Midbrain (tissue), 1 donor: ENCODE results near the gene RSPRY1.
"Not testable (repeated sequence)": the region's sequence is repeated elsewhere in the genome, so short reads cannot be mapped to it uniquely, and the experiment has no call there.

Experiments used
- DNase-seq: peaks from one replicate; lab custom pipeline; 2025; lab: John Stamatoyannopoulos, UW

Gene RSPRY1

GRCh38 chr16:57186872-57187854 is 1.0 kb downstream of the RSPRY1 start:
- no peak for DNase-seq

- not testable (repeated sequence) for DNase-seq
These were observed 2.0 kb downstream of the RSPRY1 start for GRCh38 chr16:57187902-57188710.

DNA sequence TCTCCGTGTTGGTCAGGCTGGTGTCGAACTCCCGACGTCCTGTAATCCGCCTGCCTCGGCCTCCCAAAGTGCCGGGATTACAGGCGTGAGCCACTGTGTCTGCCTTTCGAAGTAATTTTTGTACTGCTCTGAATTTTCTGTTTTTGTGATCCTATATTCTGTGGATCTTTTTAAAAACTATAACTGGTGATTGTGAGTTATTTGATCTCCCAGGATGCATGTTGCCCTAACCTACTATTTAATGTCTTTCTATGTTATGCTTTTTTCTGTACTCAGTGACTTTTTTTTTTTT is 2.5 kb downstream of the RSPRY1 start:
- DNase-seq, result no peak

DNA sequence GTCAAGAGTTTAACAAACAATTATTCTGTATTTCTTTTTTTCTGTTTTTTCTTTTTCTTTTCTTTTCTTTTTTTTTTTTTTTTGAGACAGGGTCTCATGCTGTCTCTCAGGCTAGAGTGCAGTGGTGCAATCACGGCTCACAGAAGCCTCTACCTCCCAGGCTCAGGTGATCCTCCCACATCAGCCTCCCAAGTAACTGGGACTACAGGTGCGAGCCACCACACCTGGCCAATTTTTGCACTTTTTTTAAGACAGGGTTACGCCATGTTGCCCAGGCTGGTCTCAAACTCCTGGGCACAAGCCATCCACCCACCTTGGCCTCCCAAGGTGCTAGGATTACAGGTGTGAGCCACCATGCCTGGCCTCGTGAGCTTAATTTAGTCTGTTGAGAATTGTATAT is 3.4 kb downstream of the RSPRY1 start:
- DNase-seq, result not testable (repeated sequence)

DNA sequence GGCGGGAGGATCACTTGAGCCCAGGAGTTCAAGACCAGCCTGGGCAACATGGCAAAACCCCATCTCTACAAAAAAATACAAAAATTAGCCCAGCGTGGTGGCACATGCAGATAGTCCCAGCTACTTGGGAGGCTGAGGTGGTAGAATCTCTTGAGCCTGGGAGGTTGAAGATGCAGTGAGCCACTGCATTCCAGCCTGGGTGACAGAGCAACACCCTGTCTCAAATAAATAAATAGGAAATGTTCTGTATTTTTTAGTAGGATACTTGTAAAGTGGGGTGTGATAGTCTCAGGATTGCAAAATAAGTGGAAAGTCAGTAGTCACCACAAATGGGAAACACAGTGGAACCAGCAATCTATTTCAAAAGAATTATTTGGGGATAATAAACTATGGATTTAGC is 4.0 kb downstream of the RSPRY1 start:
- DNase-seq, result no peak

DNA sequence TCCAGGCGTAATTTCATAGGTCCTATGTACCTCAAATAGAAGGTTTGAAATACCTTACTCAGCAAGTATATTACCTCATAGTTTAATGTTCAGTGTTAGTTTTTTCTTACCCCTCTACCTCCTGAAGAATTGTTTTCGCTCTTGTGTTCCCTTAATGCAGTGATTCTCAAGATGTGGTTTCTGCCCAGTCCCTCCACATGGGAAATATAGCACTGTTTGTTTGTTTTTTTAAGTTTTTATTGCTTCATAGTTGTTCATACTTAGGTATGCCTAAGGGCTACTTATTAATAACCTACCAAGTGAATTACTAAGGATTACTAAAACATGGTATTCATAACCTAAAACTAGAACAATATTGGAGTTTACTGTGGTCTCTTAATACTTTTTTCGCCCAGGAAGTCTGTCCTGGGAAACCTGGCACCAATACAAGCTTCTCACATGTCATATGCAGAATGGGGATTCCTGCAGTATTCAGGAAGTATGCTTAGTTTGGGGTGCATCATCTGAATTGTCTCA is 5.0 kb downstream of the RSPRY1 start:
- DNase-seq, result no peak

DNA sequence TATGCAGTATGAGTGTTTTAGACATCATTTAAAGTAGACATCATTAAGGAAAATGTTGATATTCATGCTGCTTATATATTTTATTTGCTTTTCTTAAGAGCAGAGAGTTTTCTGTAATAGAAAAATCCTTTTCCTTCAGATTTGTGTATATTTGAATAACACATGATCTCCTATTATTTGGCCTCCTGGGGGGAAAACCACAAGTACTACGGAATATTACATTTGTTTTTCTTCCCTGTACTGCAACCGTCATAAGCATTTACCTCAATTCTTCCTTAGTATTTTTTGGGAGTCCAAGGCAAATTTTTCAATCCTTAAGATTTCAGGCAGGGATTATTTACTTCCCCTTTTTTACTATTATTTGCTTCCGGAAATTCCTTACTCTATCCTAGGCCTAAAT is 6.0 kb downstream of the RSPRY1 start:
- DNase-seq, result no peak

- no peak for DNase-seq
These were observed 6.8 kb downstream of the RSPRY1 start for GRCh38 chr16:57192720-57193486.

GRCh38 chr16:57194512-57194911 is 8.4 kb downstream of the RSPRY1 start:
- no peak for DNase-seq

DNA sequence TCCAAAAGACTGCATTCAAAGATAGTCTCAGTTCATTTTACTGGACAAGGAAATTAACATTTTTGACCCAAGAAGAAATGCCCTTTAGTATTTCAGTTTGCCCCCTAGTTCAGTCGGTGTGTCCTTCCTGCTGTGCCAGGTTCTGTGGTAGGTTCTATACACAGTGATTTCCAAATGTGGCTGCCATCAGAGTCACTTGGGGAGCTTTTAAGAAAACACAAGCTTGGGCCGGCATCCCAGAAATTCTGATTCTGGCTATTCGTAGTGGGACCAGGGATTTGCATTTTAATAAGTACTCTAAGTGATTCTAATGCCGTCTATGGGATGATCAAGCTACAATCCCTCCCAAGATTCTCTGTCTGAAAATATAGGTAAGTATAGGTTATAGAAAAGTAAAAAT is 10.2 kb downstream of the RSPRY1 start:
- peak; percentile 62 for DNase-seq

DNA sequence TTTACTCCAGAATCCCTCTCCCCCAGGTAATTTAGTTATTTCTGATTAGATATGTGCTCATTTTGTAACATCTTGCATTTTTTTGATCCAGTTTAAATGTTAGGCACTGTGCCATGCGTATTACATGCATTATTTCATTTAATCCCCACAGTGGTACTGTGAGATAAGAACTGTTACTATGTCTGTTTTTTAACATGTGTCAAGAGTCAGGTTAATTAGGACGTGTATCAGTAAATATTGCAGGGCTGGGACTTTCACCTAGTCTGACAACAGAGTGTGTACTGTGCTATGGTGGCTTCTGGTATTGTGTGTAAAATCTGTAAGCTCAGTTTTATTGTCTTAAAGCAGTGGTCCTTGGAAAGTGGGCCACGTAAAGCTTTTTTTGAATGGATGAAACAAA is 10.6 kb downstream of the RSPRY1 start:
- DNase-seq, result no peak

DNA sequence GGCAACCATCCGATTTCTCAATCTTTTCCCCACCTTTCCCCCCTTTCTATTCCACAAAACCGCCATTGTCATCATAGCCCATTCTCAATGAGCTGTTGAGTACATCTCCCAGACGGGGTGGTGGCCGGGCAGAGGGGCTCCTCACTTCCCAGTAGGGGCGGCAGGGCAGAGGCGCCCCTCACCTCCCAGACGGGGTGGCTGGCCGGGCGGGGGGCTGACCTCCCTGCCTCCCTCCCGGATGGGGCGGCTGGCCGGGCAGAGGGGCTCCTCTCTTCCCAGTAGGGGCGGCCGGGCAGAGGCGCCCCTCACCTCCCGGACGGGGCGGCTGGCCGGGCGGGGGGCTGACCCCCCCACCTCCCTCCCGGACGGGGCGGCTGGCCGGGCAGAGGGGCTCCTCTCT is 14.2 kb downstream of the RSPRY1 start:
- DNase-seq, result not testable (repeated sequence)

DNA sequence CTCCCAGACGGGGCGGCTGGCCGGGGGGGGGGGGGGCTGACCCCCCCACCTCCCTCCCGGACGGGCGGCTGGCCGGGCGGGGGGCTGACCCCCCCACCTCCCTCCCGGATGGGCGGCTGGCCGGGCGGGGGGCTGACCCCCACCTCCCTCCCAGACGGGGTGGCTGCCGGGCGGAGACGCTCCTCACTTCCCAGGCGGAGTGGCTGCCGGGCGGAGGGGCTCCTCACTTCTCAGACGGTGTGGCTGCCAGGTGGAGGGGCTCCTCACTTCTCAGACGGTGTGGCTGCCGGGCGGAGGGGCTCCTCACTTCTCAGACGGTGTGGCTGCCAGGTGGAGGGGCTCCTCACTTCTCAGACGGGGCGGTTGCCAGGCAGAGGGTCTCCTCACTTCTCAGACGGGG is 14.8 kb downstream of the RSPRY1 start:
- DNase-seq, result not testable (repeated sequence)

DNA sequence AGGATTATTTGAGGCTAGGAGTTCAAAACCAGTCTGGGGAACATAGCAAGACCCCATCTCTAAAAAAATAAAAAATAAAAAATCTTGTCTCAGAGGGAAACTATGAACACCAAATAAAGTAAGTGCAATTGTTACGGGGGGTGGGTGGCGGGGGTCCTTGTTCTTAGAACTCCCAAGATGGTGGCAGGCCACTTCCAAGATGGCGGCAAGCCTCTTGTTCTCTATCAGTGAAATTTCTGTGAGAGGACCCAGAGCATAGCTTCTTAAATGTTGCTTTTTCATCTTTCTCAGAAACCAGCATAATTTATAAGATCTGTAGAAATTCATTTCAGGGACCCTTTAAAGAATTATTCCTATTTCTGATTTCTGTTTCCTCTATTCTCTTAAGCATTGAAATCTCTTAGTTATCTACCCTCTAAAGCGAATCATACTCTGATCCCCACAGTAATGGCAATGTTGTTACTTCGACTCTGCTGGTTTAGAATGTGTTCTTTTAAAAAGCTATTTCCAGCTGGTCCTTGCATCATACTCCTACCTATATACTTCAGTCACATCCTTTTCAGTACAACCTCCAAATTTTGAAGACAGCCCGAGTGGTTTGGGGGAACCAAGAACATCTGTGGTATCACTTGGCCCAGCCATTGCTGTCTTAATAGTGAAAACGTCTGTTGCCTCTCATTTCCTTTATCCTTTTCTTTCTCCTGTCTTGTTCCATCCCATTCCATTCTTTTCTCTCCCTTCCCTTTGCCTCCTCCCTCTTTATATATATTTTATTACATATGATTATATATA is 16.2 kb downstream of the RSPRY1 start:
- DNase-seq, result no peak

GRCh38 chr16:57203451-57203850 is 17.3 kb downstream of the RSPRY1 start:
- DNase-seq, result no peak

- no peak for DNase-seq
These were observed 18.5 kb downstream of the RSPRY1 start for GRCh38 chr16:57204675-57205074.

- no peak for DNase-seq
These were observed 22.8 kb downstream of the RSPRY1 start for GRCh38 chr16:57208926-57209325.

DNA sequence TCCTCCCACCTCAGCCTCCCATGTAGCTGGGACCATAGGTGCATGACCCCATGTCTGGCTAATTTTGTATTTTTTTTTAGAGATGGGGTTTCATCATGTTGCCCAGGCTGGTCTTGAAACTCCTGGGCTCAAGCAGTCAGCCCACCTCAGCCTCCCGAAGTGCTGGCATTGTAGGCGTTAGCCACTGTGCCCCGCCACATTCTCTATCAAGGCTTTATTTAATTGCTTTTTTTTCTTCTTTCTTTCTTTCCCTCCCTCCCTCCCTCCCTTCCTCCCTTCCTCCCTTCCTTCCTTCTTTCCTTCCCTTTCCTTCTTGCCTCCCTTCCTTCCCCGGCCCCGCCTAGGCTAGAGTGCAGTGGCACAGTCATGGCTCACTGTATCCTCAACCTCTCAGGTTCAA is 23.7 kb downstream of the RSPRY1 start:
- DNase-seq, result no peak

DNA sequence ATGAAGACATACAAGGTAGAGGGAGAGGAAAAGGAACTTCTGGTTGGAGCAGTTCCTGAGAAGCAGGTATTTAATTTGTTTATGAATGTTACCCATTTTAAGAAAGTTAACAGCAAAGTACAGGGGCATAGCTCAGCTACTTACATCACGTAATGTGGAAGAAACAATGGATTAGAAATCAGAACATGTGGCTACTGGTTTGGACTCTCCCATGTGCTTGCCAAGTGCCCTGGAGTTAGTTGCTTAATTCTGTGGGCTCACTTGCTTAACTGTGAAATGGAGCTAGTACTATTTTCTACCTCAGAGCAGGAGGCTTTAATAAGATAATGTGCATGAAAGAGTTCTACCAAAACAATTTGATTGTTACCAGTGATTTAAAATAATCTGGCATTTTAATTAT is 27.3 kb downstream of the RSPRY1 start:
- DNase-seq, result no peak

DNA sequence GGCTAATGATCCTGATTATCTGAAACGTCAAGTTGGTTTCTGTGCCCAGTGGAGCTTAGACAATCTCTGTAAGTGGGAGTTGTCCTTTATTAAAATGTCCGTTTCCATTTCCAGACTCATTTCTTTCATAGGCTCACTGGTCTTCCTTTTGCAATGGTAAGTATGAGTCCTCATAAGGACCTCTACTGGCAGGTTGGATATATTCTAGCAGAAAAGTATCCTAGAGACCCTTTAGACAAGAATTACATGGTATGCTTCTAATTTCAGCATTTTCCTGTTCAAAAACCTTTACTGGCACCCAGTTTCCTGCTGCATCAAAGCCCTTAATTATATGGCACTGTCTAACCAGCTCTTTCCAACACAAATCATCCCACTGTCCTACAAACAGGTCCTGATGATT is 30.8 kb downstream of the RSPRY1 start:
- DNase-seq, result no peak

GRCh38 chr16:57223057-57223456 is 36.9 kb downstream of the RSPRY1 start:
- DNase-seq, result no peak
